Measurements from ENCODE around the gene MIF.
"Not testable (repeated sequence)": the region's sequence is repeated elsewhere in the genome, so short reads cannot be mapped to it uniquely, and the experiment has no call there.

Gene MIF

GRCh38 chr22:23875801-23876200, 18.4 kb upstream of the MIF start:
- DNase-seq (ENCODE audit: low read depth in 3 of 3), result no peak

DNA sequence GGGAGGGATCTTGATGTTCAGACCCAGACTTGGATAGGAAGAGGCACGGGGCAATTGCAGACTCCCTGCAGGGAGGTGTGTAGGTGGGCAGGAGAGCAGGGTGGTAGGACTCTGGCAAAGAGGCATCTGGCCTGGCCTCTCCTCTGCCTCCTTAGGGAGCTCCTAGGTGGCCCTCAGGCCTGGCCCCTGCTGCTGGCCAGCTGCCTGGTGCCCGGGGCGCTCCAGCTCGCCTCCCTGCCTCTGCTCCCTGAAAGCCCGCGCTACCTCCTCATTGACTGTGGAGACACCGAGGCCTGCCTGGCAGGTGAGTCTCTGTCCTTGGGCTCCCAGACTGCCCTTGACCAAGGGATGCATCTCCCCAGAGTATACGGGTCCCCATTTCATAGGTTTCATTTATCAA, 16.6 kb upstream of the MIF start:
- no peak for DNase-seq (ENCODE audit: low read depth in 3 of 3)

DNA sequence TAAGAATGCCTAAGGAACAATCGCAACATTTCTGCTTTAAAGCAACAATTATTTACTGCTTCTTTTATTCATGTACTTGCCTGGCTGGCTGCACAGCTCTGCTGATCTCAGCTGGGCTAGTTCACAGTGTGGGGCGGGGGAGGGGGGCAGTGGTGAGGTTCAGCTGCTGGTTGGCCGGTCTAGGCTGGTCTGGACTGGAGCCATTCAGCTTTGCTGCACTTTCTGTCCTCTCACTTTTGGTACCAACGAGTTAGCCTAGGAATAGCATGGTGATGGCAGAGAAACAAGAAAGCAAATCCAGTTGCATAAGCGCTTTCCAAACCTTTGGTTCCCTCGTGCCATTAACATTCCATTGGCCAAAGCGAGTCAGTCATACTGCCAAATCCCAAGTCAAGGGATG, 16.0 kb upstream of the MIF start:
- DNase-seq (ENCODE audit: low read depth in 3 of 3), result no peak

DNA sequence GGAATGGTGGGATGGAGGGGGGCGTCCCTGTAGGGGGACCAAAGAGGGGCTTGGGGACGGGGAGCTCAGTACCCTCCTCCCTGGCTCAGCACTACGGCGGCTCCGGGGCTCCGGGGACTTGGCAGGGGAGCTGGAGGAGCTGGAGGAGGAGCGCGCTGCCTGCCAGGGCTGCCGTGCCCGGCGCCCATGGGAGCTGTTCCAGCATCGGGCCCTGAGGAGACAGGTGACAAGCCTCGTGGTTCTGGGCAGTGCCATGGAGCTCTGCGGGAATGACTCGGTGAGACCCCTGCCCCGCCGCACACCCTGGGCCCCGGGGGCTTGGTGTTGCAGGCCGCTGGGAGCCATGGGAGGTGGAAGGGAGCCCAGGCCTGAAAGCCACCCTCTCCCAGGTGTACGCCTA, 11.8 kb upstream of the MIF start:
- no peak for DNase-seq (ENCODE audit: low read depth in 3 of 3)

DNA sequence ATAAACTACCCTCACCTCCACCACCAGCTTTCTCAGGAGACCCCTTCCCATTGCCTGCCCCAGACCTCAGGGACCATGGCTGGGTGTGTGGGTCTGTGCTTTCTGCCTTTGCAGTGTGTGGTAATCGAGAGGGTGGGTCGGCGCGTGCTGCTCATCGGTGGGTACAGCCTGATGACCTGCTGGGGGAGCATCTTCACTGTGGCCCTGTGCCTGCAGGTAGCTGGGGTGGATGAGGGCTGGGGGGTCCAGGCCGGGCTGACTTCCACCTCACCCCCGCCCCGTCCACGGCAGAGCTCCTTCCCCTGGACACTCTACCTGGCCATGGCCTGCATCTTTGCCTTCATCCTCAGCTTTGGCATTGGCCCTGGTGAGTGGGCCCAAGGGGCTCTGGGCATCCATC, 10.5 kb upstream of the MIF start:
- no peak for DNase-seq (ENCODE audit: low read depth in 3 of 3)

GRCh38 chr22:23884140-23884539, 10.0 kb upstream of the MIF start:
- DNase-seq (ENCODE audit: low read depth in 3 of 3), result no peak

DNA sequence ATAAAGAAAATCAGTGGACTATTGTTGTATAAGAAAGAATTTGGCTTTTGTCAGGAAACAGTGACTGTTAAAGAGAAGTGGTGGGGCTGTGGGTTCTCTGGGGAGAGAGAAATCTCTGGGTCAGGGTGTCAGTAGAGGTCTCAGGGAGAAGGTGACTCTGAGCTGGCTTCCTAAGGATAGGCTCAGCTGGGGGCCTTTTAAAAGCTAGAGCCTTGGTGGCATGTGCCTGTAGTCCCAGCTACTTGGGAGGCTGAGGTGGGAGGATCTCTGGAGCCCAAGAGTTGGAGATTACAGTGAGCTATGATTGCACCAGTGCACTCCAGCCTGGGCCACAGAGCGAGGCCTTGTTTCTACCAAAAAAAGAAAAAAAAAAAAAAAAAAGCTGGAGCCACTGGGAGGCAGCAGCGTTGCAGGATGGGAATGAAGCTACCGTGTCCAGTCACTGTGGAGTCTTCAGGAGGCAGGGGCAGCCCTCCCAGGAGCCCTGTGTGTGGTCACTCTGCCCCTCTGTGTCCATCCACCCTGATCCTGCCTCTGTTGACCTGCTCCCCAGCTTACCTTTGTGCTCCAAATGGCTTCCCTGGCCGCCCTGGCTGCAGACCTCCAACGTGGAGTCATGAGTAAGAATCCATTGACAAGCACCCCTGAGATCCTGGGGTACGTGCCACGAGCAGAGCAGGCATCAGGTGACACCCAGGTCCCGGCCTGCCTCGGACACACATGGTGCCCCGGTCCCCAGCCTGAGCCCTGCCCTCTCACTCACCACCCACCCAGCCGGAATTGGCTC, 5.4 kb upstream of the MIF start:
- DNase-seq (ENCODE audit: low read depth in 3 of 3), result no peak

DNA sequence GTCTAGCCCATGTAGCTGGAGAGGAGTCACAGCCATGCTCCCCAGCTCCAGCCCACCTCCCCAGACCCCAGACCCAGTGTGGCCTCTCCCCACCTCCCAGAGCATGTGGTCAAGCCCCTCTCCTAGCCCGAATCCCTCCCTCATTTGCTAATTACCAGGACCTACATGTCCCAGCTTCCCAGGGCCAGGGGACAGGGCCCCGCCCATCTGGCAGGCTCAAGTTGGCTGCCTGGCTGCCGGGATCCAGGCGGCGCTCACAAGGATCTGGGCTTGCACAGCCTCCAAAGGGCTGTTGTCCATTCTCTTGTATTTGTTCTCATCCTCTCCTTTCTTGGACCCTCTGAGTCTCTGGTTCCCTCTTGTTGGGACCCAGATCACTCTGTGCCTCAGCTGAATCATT, 4.6 kb upstream of the MIF start:
- DNase-seq (ENCODE audit: low read depth in 3 of 3), result no peak

DNA sequence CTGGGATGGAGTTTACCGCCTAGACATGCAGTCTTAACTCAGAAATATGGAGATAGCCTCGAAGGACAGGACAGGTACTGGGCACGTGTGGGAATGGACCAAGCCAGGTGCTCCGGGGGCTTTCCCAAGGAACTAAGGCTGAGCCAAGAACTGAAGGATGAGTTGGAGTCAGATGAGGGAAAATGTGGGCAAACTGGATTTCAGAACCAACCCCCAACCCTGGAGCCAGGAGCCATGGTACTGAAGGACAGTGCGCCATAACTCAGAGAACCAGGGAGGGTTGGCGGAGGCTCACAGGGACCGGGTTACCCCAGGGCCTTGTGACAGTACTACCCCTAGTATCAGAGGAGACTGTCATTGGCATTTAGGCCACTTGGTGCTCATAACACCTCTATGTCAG, 2.5 kb upstream of the MIF start:
- DNase-seq (ENCODE audit: low read depth in 3 of 3), result no peak

DNA sequence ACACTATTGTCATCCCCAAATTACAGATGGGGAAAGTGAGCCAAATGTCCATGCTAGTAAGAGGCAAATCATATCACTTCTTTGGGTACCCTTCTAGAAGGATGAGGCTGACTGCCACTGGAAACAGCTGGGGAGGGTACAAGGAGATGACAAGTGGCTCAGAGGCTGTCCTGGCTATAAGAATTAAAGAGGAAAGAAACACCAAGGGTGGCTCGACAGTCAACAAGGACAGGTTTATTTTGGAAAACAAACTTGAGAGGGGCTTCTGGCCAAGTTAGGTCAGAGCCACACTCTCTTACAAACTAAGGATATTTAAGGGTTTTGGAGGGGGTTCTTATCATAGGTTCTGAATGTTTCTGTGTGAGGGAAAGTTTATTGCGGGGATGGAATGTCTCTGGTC, 2.1 kb upstream of the MIF start:
- no peak for DNase-seq (ENCODE audit: low read depth in 3 of 3)

DNA sequence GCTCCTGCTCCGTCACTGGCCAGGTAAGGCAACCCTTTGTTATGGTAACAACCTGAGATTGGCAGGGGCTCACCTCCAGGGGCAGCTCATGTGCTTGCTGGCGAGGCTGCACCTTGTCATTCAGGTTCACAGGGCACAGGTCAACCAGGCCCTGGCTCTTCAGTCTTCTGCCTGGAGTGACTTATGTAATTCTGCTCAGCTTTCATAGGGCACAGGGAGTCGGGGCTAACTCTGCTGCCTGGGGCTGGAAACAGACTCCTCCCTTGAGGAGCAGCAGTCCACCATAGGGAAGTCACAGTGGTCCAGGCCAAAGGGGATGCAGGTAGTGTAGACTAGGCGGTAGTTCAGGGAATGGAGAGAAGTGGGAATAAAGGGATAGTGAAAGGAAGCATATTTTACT, 1.5 kb upstream of the MIF start:
- no peak for DNase-seq (ENCODE audit: low read depth in 3 of 3)

GRCh38 chr22:23893121-23893944, 850 bp upstream of the MIF start:
- no peak for DNase-seq (ENCODE audit: low read depth in 3 of 3)

- peak; percentile 39 to 55 (median 54) for DNase-seq (ENCODE audit: low read depth in 3 of 3)
Observed at GRCh38 chr22:23894710-23895598, 771 bp downstream of the MIF start.

GRCh38 chr22:23895599-23896144, 1.5 kb downstream of the MIF start:
- DNase-seq (ENCODE audit: low read depth in 3 of 3), result no peak

- DNase-seq (ENCODE audit: low read depth in 3 of 3), result no peak
Observed at GRCh38 chr22:23896166-23896522, 2.0 kb downstream of the MIF start.

DNA sequence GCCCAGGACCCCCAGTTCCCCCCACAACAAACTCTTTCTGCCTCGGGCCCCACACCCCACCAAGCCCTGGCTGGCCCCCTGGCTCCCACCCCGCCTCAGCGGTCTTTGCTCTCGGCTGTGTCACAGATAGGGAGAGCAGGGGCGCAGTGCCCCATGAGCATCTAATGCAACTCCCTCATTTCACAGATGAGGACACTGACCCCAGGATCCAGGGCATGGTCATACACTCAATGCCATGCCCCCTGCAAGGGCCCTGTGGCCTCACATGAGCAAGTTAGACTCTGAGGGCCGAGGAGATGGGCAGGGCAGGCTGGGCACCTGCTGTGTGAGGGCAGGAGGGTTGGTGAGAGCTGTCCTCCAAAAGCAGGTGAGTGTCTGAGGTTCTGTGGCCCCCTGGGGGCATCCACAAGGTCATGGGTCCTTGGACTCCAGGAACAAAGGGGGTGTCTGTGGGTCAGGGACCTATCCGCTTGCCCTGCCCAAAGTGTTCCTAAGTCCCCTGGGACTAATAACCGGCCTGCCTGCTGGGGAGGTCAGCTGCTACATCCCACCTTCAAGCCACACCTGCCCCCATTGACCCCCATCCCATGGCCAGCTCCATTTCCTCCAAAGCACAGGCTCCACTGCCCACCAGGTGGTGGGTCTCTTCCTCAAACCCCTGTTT, 2.5 kb downstream of the MIF start:
- DNase-seq (ENCODE audit: low read depth in 3 of 3), result no peak

DNA sequence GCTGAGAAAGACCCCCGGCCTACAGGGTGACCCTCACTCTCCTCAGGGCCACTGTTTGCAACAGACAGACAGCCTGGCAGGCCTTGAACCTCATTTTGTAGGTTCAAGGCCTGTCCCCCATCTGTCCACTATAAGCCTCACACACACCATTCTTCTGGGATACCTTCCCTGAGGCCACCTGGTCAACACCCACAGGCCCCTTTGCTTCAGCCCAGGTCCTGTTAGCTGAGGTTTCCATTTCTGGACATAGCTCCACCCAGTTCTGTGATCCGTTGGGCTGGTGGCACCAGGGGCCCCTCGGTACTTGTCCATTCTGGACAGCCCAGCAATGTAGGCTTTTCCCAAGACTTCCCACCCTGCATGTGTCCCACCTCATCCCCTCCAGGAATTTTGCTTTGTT, 3.1 kb downstream of the MIF start:
- DNase-seq (ENCODE audit: low read depth in 3 of 3), result no peak

DNA sequence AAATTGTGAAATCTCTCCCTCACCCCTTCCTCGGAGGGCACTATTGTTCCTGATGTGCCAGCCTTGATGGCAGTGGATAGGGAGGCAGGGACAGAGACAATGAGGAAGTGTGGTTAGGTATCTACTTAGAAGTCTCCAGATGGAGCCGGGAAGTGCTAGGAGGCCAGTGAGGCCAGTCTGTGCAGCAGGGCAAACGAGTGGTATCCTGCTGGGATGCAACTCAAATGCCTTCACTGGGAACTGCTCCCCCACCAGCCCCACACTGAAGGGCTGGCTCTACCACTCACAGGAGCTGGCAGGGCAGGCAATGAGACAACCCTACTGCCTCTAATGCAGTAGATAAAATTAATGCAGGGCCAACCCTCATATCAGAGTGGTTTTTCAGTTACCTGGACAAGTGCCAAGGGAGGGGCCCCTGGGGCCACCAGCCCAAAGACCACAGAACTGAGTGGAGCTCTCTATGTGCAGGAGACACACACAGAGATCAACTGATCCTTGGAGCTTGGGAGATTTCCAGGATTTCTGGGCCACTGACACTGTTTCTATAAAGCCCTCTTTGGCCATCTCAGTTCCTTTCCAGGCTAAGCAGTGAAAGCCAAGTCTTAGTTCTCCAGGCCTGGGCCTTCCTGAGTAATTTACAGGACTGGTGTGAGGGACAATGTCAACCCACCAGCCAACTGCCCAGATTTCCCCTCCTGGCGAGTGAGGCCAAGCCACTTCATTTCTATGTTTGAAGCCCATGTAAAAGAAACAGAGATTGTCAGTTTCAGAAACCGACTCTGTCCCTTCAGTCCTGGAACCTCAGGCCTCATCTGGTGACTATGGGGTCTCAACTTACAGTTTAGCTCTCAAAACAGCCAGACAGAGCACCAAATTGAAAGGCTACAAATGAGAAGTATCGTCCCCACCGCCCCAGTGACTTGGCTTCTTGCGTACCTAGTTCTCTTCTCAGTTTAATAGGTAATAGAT, 4.1 kb downstream of the MIF start:
- no peak for DNase-seq (ENCODE audit: low read depth in 3 of 3)

DNA sequence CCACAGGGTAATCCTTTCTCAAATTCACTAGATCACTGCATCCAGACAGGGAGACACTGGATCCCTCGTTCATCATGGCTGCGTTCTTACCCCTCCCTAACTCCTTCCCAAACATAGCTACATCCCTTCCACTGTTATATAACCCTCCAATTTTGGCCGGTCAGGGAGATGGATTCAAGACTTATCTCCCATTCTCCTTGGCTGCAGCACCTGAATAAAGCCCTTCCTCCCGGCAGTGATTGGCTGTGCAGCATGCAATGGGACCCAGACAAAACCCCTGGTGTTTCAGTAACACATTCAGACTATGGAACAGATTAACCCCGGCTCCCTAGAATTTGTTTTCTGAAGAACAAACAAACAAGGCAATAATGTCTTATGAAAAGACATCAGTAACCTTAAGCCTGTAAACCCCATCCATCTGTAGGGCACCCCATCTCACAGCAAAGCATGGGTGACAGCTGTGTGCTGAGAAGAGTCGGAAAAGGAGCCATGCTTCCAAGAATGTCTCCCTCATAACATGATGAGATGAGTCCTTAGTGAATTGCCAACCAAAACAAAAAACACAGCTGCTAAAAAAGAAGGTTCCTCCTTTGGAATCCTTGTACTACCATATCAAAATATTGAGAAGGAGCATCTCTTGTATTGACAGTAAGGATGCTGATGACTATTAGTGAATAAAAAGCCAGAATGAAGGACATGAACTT, 5.0 kb downstream of the MIF start:
- no peak for DNase-seq (ENCODE audit: low read depth in 3 of 3)

DNA sequence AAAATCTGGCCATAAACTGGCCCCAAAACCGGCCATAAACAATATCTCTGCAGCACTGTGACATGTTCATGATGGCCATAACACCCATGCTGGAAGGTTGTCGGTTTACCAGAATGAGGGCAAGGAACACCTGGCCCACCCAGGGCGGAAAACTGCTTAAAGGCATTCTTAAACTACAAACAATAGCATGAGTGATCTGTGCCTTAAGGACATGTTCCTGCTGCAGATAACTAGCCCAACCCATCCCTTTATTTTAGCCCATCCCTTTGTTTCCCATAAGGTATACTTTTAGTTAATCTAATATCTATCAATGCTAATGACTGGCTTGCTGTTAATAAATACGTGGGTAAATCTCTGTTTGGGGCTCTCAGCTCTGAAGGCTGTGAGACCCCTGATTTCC, 6.0 kb downstream of the MIF start:
- not testable (repeated sequence) for DNase-seq (ENCODE audit: low read depth in 3 of 3)

All from stimulated activated CD4-positive, alpha-beta T cell treated with anti-CD3 and anti-CD28 coated beads, TNF-alpha, amount 100 ng/mL, for 4 hours (primary cell).